Measurements from ENCODE around the gene VSTM4. TPM values are rescaled to one million over a fixed set of nuclear protein-coding genes. Genes with fewer than 3 reads are reported as not detected.

VSTM4 gene
- total RNA-seq, 1 experiment from 2014 or later, result 0.07 TPM

GRCh38 chr10:49066944-49067730 is 48.2 kb downstream of the VSTM4 start:
- no peak overlapping the region for H3K4me3 ChIP-seq (replicated peaks in 1 of 2; ENCODE audit: low read depth in 1 of 2, low read length in 2 of 2)
- ATAC-seq, result no peak
- POLR2A ChIA-PET, result no interaction called here
- RAD21 ChIA-PET (ENCODE audit: low non-redundant PET in 1 of 2, low total read pairs in 2 of 2, uncharacterized antibody in 2 of 2, unreplicated experiment in 2 of 2), result no interaction called here
- CTCF ChIA-PET, result no interaction called here
- no peaks in the 10 kb centered on the region for H3K9me2 ChIP-seq (ENCODE audit: insufficient read depth)
- TF ChIP-seq TCF7L2 (IDR thresholded peaks at IDR 0.05; ENCODE audit: borderline replicate concordance, extremely low read depth, insufficient read depth, insufficient read length) (no peak), EGR1 (IDR thresholded peaks at IDR 0.05; ENCODE audit: low read depth) (no peak), EZH2phosphoT487 (IDR thresholded peaks at IDR 0.05; ENCODE audit: borderline replicate concordance) (no peak), CTCF (IDR thresholded peaks at IDR 0.05 in 2 of 3, conservative IDR thresholded peaks at IDR 0.05 in 1 of 3; ENCODE audit: borderline replicate concordance in 1 of 3, insufficient read depth in 1 of 3, low read depth in 2 of 3, low read length in 2 of 3) (no peak), ZFX (IDR thresholded peaks at IDR 0.05) (no peak), ZBTB33 (IDR thresholded peaks at IDR 0.05; ENCODE audit: extremely low read depth, insufficient replicate concordance, low read length) (no peak), RAD21 (IDR thresholded peaks at IDR 0.05; ENCODE audit: low read depth) (no peak), POLR2AphosphoS5 (IDR thresholded peaks at IDR 0.05; ENCODE audit: low read depth, low read length) (no peak), POLR2A (IDR thresholded peaks at IDR 0.05; ENCODE audit: borderline replicate concordance, extremely low read depth, insufficient read depth, insufficient read length) (no peak), ATF3 (IDR thresholded peaks at IDR 0.05) (no peak), ZNF274 (IDR thresholded peaks at IDR 0.05; ENCODE audit: low read depth, low read length) (no peak), YY1 (IDR thresholded peaks at IDR 0.05; ENCODE audit: extremely low read depth, insufficient replicate concordance, low read depth, low read length) (no peak), CEBPB (IDR thresholded peaks at IDR 0.05; ENCODE audit: low read depth) (no peak)
- H3K9ac ChIP-seq (ENCODE audit: low read length), result no peak overlapping the region
- H4K20me1 ChIP-seq (ENCODE audit: insufficient read depth), result no peaks in the 10 kb centered on the region
- H3K27me3 ChIP-seq (ENCODE audit: insufficient read depth, low read length), result peaks cover 17% of the 10 kb centered on the region
- no peak for DNase-seq (ENCODE audit: low read depth, low spot score)
- H3K36me3 ChIP-seq (ENCODE audit: control insufficient read depth in 1 of 2, insufficient read depth in 2 of 2, low read length in 2 of 2), result no peaks in the 10 kb centered on the region
- intact Hi-C loops (cut with micrococcal nuclease), result no loop called here
- H3K79me2 ChIP-seq (ENCODE audit: insufficient read depth, low read length), result no peaks in the 10 kb centered on the region
- no peak overlapping the region for H3K27ac ChIP-seq (ENCODE audit: low read depth, low read length)
- no peaks in the 10 kb centered on the region for H3K4me1 ChIP-seq (ENCODE audit: control insufficient read depth in 1 of 2, insufficient read depth in 2 of 2, low read length in 2 of 2)
- no peak overlapping the region for H3K4me2 ChIP-seq (ENCODE audit: low read length)
- no peak overlapping the region for H2AFZ ChIP-seq (ENCODE audit: low read depth, low read length, poor library complexity, severe bottlenecking)
- peaks cover 0 to 4% of the 10 kb centered on the region in 2 experiments; a peak in 2 of 4 replicates for H3K9me3 ChIP-seq (ENCODE audit: control insufficient read depth in 1 of 2, insufficient read depth in 1 of 2, low read depth in 1 of 2, low read length in 2 of 2)
- BruUV-seq (replicated peaks), result no TSS peak
